ENCODE results near the gene SLC8A1. TPM values are rescaled to one million over a fixed set of nuclear protein-coding genes. Genes with fewer than 3 reads are reported as not detected.

SLC8A1 gene
- total RNA-seq, 2 donors from 2014 or later: 4.7 to 6.3 TPM

- 15% methylated on average over 1 of the region's 1 CpG; no CpG with 5 or more reads in 1 of the 2 experiments for WGBS, 2 experiments (ENCODE audit: insufficient coverage in 1 of 2, insufficient read length in 1 of 2)
- Mint-ChIP-seq H3K36me3 (ENCODE audit: low read depth) (no peaks in the 10 kb centered on the region), H3K4me1 (peaks cover 16% of the 10 kb centered on the region), H3K4me3 (no peak overlapping the region), H3K9me3 (no peaks in the 10 kb centered on the region), H3K27me3 (ENCODE audit: insufficient read depth) (no peaks in the 10 kb centered on the region), H3K27ac (no peak overlapping the region)
- H3K4me3 ChIP-seq (ENCODE audit: low read length): no peak overlapping the region
- no peaks in the 10 kb centered on the region for H3K4me1 ChIP-seq (ENCODE audit: control insufficient read depth, insufficient read depth, low read length)
- H3K9ac ChIP-seq (ENCODE audit: extremely low read depth, low read length, poor library complexity, severe bottlenecking): no peak overlapping the region
- TF ChIP-seq CTCF (conservative IDR thresholded peaks at IDR 0.05): peak; percentile 82
- H3K27me3 ChIP-seq (ENCODE audit: control insufficient read depth, insufficient read depth, low read length, poor library complexity, severe bottlenecking): no peaks in the 10 kb centered on the region
- no peak overlapping the region for H3K27ac ChIP-seq (ENCODE audit: low read depth, low read length)
- DNase-seq: peak; percentile 87
- no peaks in the 10 kb centered on the region for H3K9me3 ChIP-seq (ENCODE audit: control insufficient read depth, low read length)
- H3K36me3 ChIP-seq (ENCODE audit: control insufficient read depth, insufficient read depth, low read length): no peaks in the 10 kb centered on the region
Measured at GRCh38 chr2:40244675-40245074, 207.2 kb downstream of the SLC8A1 start.

GRCh38 chr2:40244251-40244650 lies 207.6 kb downstream of the SLC8A1 start:
- H3K4me1 Mint-ChIP-seq: peaks cover 16% of the 10 kb centered on the region
- no peaks in the 10 kb centered on the region for H3K27me3 ChIP-seq (ENCODE audit: control insufficient read depth, insufficient read depth, low read length, poor library complexity, severe bottlenecking)
- no peaks in the 10 kb centered on the region for H3K9me3 Mint-ChIP-seq
- no peaks in the 10 kb centered on the region for H3K4me1 ChIP-seq (ENCODE audit: control insufficient read depth, insufficient read depth, low read length)
- H3K27ac ChIP-seq (ENCODE audit: low read depth, low read length): no peak overlapping the region
- no peak overlapping the region for H3K4me3 Mint-ChIP-seq
- no peaks in the 10 kb centered on the region for H3K9me3 ChIP-seq (ENCODE audit: control insufficient read depth, low read length)
- no peaks in the 10 kb centered on the region for H3K36me3 ChIP-seq (ENCODE audit: control insufficient read depth, insufficient read depth, low read length)
- 78 to 81% methylated on average over 4 to 6 of the region's 6 CpGs for WGBS, 2 experiments (ENCODE audit: insufficient coverage in 1 of 2, insufficient read length in 1 of 2)
- H3K36me3 Mint-ChIP-seq (ENCODE audit: low read depth): no peaks in the 10 kb centered on the region
- TF ChIP-seq CTCF (conservative IDR thresholded peaks at IDR 0.05): no peak
- no peak overlapping the region for H3K27ac Mint-ChIP-seq
- no peak for DNase-seq
- no peak overlapping the region for H3K9ac ChIP-seq (ENCODE audit: extremely low read depth, low read length, poor library complexity, severe bottlenecking)
- H3K4me3 ChIP-seq (ENCODE audit: low read length): no peak overlapping the region
- no peaks in the 10 kb centered on the region for H3K27me3 Mint-ChIP-seq (ENCODE audit: insufficient read depth)

- Histone ChIP-seq H3K36me3 (ENCODE audit: control insufficient read depth, insufficient read depth, low read length) (no peaks in the 10 kb centered on the region), H3K9me3 (ENCODE audit: control insufficient read depth, low read length) (no peaks in the 10 kb centered on the region), H3K9ac (ENCODE audit: extremely low read depth, low read length, poor library complexity, severe bottlenecking) (no peak overlapping the region), H3K4me1 (ENCODE audit: control insufficient read depth, insufficient read depth, low read length) (no peaks in the 10 kb centered on the region), H3K27ac (ENCODE audit: low read depth, low read length) (peak overlapping the region; percentile 7), H3K4me3 (ENCODE audit: low read length) (no peak overlapping the region), H3K27me3 (ENCODE audit: control insufficient read depth, insufficient read depth, low read length, poor library complexity, severe bottlenecking) (no peaks in the 10 kb centered on the region)
- Mint-ChIP-seq H3K9me3 (no peaks in the 10 kb centered on the region), H3K36me3 (ENCODE audit: low read depth) (no peaks in the 10 kb centered on the region), H3K4me1 (peaks cover 16% of the 10 kb centered on the region), H3K4me3 (no peak overlapping the region), H3K27ac (no peak overlapping the region), H3K27me3 (ENCODE audit: insufficient read depth) (no peaks in the 10 kb centered on the region)
- DNase-seq: no peak
- TF ChIP-seq CTCF (conservative IDR thresholded peaks at IDR 0.05): no peak
- 60 to 92% methylated on average over 1 to 3 of the region's 3 CpGs for WGBS, 2 experiments (ENCODE audit: insufficient coverage in 1 of 2, insufficient read length in 1 of 2)
Measured at GRCh38 chr2:40243581-40244187, 208.2 kb downstream of the SLC8A1 start.
